ENCODE results near the gene SLC6A4. TPM values are rescaled to one million over a fixed set of nuclear protein-coding genes. Genes with fewer than 3 reads are reported as not detected.
"Not testable (repeated sequence)": the region's sequence is repeated elsewhere in the genome, so short reads cannot be mapped to it uniquely, and the experiment has no call there.

The SLC6A4 gene
- total RNA-seq, 1 donor from 2014 or later, result 0.70 TPM

- intact Hi-C loops (cut with DNase I), result no loop called here
- no peak for DNase-seq (ENCODE audit: low spot score)
These were observed 5.6 kb upstream of the SLC6A4 start for GRCh38 chr17:30241051-30241450.

- intact Hi-C loops (cut with DNase I), result no loop called here
- DNase-seq (ENCODE audit: low spot score), result no peak
These were observed 4.7 kb upstream of the SLC6A4 start for GRCh38 chr17:30240177-30240576.

- DNase-seq (ENCODE audit: low spot score), result no peak
- intact Hi-C loops (cut with DNase I), result no loop called here
These were observed 3.6 kb upstream of the SLC6A4 start for GRCh38 chr17:30239089-30239462.

- no peak for DNase-seq (ENCODE audit: low spot score)
- intact Hi-C loops (cut with DNase I), result no loop called here
These were observed 3.0 kb upstream of the SLC6A4 start for GRCh38 chr17:30238387-30239088.

- no peak for DNase-seq (ENCODE audit: low spot score)
- intact Hi-C loops (cut with DNase I), result no loop called here
These were observed 2.5 kb upstream of the SLC6A4 start for GRCh38 chr17:30238003-30238344.

GRCh38 chr17:30237296-30238002, 2.0 kb upstream of the SLC6A4 start:
- intact Hi-C loops (cut with DNase I), result no loop called here
- DNase-seq (ENCODE audit: low spot score), result no peak

- intact Hi-C loops (cut with DNase I), result no loop called here
- no peak for DNase-seq (ENCODE audit: low spot score)
These were observed 1.3 kb upstream of the SLC6A4 start for GRCh38 chr17:30236766-30237165.

- intact Hi-C loops (cut with DNase I), result no loop called here
- no peak for DNase-seq (ENCODE audit: low spot score)
These were observed 764 bp upstream of the SLC6A4 start for GRCh38 chr17:30236297-30236624.

GRCh38 chr17:30234964-30235363, 533 bp downstream of the SLC6A4 start:
- intact Hi-C loops (cut with DNase I), result no loop called here
- no peak for DNase-seq (ENCODE audit: low spot score)

GRCh38 chr17:30234296-30234695, 1.2 kb downstream of the SLC6A4 start:
- intact Hi-C loops (cut with DNase I), result no loop called here
- DNase-seq (ENCODE audit: low spot score), result no peak

GRCh38 chr17:30232824-30233427, 2.6 kb downstream of the SLC6A4 start:
- intact Hi-C loops (cut with DNase I), result no loop called here
- DNase-seq (ENCODE audit: low spot score), result no peak

- no peak for DNase-seq (ENCODE audit: low spot score)
- intact Hi-C loops (cut with DNase I), result no loop called here
These were observed 3.3 kb downstream of the SLC6A4 start for GRCh38 chr17:30232015-30232823.

- no peak for DNase-seq (ENCODE audit: low spot score)
These were observed 4.8 kb downstream of the SLC6A4 start for GRCh38 chr17:30230596-30231125.

GRCh38 chr17:30230009-30230408, 5.5 kb downstream of the SLC6A4 start:
- intact Hi-C loops (cut with DNase I); DNase-seq (ENCODE audit: low spot score): not testable (repeated sequence)

More at GRCh38 chr17:30230596-30231125, 4.8 kb downstream of the SLC6A4 start:
- intact Hi-C loops (cut with DNase I), result no loop called here

GRCh38 chr17:30229012-30229411, 6.5 kb downstream of the SLC6A4 start:
- DNase-seq (ENCODE audit: low spot score), result no peak
- intact Hi-C loops (cut with DNase I), result no loop called here

- intact Hi-C loops (cut with DNase I), result no loop called here
These were observed 7.5 kb downstream of the SLC6A4 start for GRCh38 chr17:30228011-30228410.

GRCh38 chr17:30226878-30227277, 8.6 kb downstream of the SLC6A4 start:
- no peak for DNase-seq (ENCODE audit: low spot score)
- intact Hi-C loops (cut with DNase I), result no loop called here

More at GRCh38 chr17:30228011-30228410, 7.5 kb downstream of the SLC6A4 start:
- no peak for DNase-seq (ENCODE audit: low spot score)

GRCh38 chr17:30225919-30226553, 9.5 kb downstream of the SLC6A4 start:
- intact Hi-C loops (cut with DNase I), result no loop called here
- DNase-seq (ENCODE audit: low spot score), result no peak

GRCh38 chr17:30225112-30225511, 10.4 kb downstream of the SLC6A4 start:
- intact Hi-C loops (cut with DNase I), result no loop called here

More at GRCh38 chr17:30225112-30225511, 10.4 kb downstream of the SLC6A4 start:
- DNase-seq (ENCODE audit: low spot score), result no peak

Measured in cardiac septum (tissue), 1 donor.